Measurements from ENCODE around the gene OVAAL. TPM values are rescaled to one million over a fixed set of nuclear protein-coding genes. Genes with fewer than 3 reads are reported as not detected.
"Not testable (repeated sequence)": the region's sequence is repeated elsewhere in the genome, so short reads cannot be mapped to it uniquely, and the experiment has no call there.

OVAAL gene
- total RNA-seq, 4 donors from 2014 or later: not detected

GRCh38 chr1:180548686-180549317 is 10.0 kb upstream of the OVAAL start:
- no peak for TF ChIP-seq CTCF (IDR thresholded peaks at IDR 0.05)
- ATAC-seq (ENCODE audit: low FRiP score) (no peak), DNase-seq (ENCODE audit: low spot score) (no peak)

GRCh38 chr1:180549770-180550169 is 9.0 kb upstream of the OVAAL start:
- ATAC-seq (ENCODE audit: low FRiP score); DNase-seq (ENCODE audit: low spot score): not testable (repeated sequence)

- ATAC-seq (ENCODE audit: low FRiP score): no peak
- no peak for DNase-seq (ENCODE audit: low spot score)
- TF ChIP-seq CTCF (IDR thresholded peaks at IDR 0.05): no peak
Measured at GRCh38 chr1:180550241-180550640, 8.5 kb upstream of the OVAAL start.

- ATAC-seq (ENCODE audit: low FRiP score) (no peak), DNase-seq (ENCODE audit: low spot score) (no peak)
- TF ChIP-seq CTCF (IDR thresholded peaks at IDR 0.05): no peak
Measured at GRCh38 chr1:180551997-180552396, 6.8 kb upstream of the OVAAL start.

GRCh38 chr1:180553046-180553445 is 5.7 kb upstream of the OVAAL start:
- not testable (repeated sequence) for DNase-seq (ENCODE audit: low spot score); ATAC-seq (ENCODE audit: low FRiP score)

GRCh38 chr1:180555411-180555810 is 3.4 kb upstream of the OVAAL start:
- TF ChIP-seq CTCF (IDR thresholded peaks at IDR 0.05): no peak
- no peak for ATAC-seq (ENCODE audit: low FRiP score)
- DNase-seq (ENCODE audit: low spot score): no peak

- no peak for TF ChIP-seq CTCF (IDR thresholded peaks at IDR 0.05)
- no peak for ATAC-seq (ENCODE audit: low FRiP score)
- no peak for DNase-seq (ENCODE audit: low spot score)
Measured at GRCh38 chr1:180560200-180560867, 1.6 kb downstream of the OVAAL start.

GRCh38 chr1:180560868-180561600 is 2.3 kb downstream of the OVAAL start:
- ATAC-seq (ENCODE audit: low FRiP score) (no peak), DNase-seq (ENCODE audit: low spot score) (no peak)
- no peak for TF ChIP-seq CTCF (IDR thresholded peaks at IDR 0.05)

Measured in omental fat pad (tissue), 4 donors.